HEK293T (cell line): ENCODE results near the gene NDOR1.

Experiments
- CTCF ChIA-PET: fragments of 350-600 bp; formaldehyde crosslinking; extraction: SDS; loops from one replicate; lab custom pipeline; 2021; ENCODE audit warnings: antibody characterized with exemption, inconsistent platforms; lab: Yijun Ruan, JAX
- POLR2A ChIA-PET: fragments of 350-600 bp; formaldehyde crosslinking; extraction: SDS; loops from one replicate; lab custom pipeline; 2020; ENCODE audit warnings: antibody characterized with exemption, inconsistent platforms; lab: Yijun Ruan, JAX
- DNase-seq: peaks from one replicate; pipeline ENCODE4 v3.0.0; 2012; ENCODE audit warnings: mixed read lengths; ENCODE audit errors: extremely low spot score
- ARNT ChIP-seq: fragments of 450-650 bp; IDR thresholded peaks from 2 replicates; pipeline ENCODE4 v1.6.1; 2017; ENCODE audit warnings: mild to moderate bottlenecking
- BHLHE40 ChIP-seq: fragments of 450-650 bp; IDR thresholded peaks from 2 replicates; pipeline ENCODE4 v1.6.1; 2016; ENCODE audit warnings: mild to moderate bottlenecking, moderate library complexity, borderline replicate concordance
- CTBP1 ChIP-seq: fragments of 450-650 bp; IDR thresholded peaks from 2 replicates; pipeline ENCODE4 v1.6.1; 2016; ENCODE audit warnings: borderline replicate concordance
- ELF4 ChIP-seq: fragments of 450-650 bp; IDR thresholded peaks from 2 replicates; pipeline ENCODE4 v1.6.1; 2017; ENCODE audit warnings: antibody characterized with exemption
- FOXA1 ChIP-seq: fragments of 450-650 bp; IDR thresholded peaks from 2 replicates; pipeline ENCODE4 v1.6.1; 2016; ENCODE audit warnings: mild to moderate bottlenecking
- FOXK2 ChIP-seq: fragments of 450-650 bp; IDR thresholded peaks from 2 replicates; pipeline ENCODE4 v1.6.1; 2016; ENCODE audit warnings: mild to moderate bottlenecking
- FOXM1 ChIP-seq: fragments of 450-650 bp; IDR thresholded peaks from 2 replicates; pipeline ENCODE4 v1.6.1; 2017; ENCODE audit warnings: mild to moderate bottlenecking, borderline replicate concordance
- HDGF ChIP-seq: fragments of 450-650 bp; IDR thresholded peaks from 2 replicates; pipeline ENCODE4 v1.6.1; 2017; ENCODE audit warnings: antibody characterized with exemption, borderline replicate concordance
- L3MBTL2 ChIP-seq: fragments of 450-650 bp; conservative IDR thresholded peaks from 2 replicates; pipeline ENCODE4 v1.6.1; 2016; ENCODE audit warnings: mild to moderate bottlenecking
- LEF1 ChIP-seq: fragments of 450-650 bp; IDR thresholded peaks from 2 replicates; pipeline ENCODE4 v1.6.1; 2017; ENCODE audit warnings: mild to moderate bottlenecking, borderline replicate concordance
- NFRKB ChIP-seq: fragments of 450-650 bp; IDR thresholded peaks from 2 replicates; pipeline ENCODE4 v1.6.1; 2016; ENCODE audit warnings: mild to moderate bottlenecking, moderate library complexity
- SP1 ChIP-seq: fragments of 450-650 bp; IDR thresholded peaks from 2 replicates; pipeline ENCODE4 v1.6.1; 2017
- SUZ12 ChIP-seq: fragments of 450-650 bp; IDR thresholded peaks from 2 replicates; pipeline ENCODE4 v1.6.1; 2016; ENCODE audit warnings: mild to moderate bottlenecking
- TARDBP ChIP-seq: fragments of 450-650 bp; IDR thresholded peaks from 2 replicates; pipeline ENCODE4 v1.6.1; 2016
- ZNF384 ChIP-seq: fragments of 450-650 bp; IDR thresholded peaks from 2 replicates; pipeline ENCODE4 v1.6.1; 2016
- TF ChIP-seq, protein P1 (sequence below): fragments of 450-650 bp; IDR thresholded peaks from 2 replicates; pipeline ENCODE4 v1.6.1; 2016

NDOR1 gene

DNA sequence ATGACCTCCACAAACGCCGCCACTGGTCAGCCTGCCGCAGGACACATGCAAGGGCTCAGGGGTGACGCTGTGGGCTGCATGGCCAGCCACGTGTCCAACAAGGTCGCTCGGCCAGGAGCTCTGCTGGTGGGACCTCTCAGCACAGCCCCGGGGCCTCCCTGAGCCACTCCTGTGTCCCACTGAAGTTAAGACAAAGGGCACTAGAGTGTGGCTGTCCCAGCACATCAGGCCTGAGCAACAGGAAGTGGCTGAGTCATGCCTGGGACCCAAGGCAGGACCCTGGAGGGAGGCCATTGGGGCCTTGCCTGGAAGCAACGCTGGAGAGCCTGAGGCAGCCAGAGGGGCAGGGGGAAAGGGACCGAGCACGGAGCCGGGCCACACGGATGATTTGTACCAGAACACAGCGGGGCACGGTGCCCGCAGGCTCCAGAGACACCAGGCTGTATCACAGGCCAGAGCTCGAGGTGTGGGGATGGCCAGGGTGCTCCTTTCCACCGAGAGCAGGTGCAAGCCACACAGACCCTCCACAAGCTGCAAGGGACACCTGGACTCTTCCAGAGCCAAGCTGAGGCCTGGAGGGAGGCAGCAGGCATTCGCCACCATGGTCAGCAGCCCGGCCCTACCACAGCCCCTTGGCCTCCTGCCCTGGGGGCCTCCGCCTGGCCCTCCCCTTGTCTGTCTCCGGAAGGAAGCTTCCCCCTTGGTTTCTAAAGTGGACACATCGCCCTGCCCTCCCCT is 27.1 kb upstream of the NDOR1 start:
- no peak for DNase-seq
- POLR2A ChIA-PET = interaction anchor here (0.7 to 1.3 kb wide), 3 partner anchors 10 to 49 kb away, joined by 3 to 4 read pairs (median 3); partner anchors contain the start of gene RNF208
- TF ChIP-seq ZNF384 (no peak), FOXK2 (no peak), FOXM1 (no peak), BHLHE40 (no peak), LEF1 (no peak), SUZ12 (no peak), TARDBP (no peak), ELF4 (no peak)
- CTCF ChIA-PET = no interaction called here

DNA sequence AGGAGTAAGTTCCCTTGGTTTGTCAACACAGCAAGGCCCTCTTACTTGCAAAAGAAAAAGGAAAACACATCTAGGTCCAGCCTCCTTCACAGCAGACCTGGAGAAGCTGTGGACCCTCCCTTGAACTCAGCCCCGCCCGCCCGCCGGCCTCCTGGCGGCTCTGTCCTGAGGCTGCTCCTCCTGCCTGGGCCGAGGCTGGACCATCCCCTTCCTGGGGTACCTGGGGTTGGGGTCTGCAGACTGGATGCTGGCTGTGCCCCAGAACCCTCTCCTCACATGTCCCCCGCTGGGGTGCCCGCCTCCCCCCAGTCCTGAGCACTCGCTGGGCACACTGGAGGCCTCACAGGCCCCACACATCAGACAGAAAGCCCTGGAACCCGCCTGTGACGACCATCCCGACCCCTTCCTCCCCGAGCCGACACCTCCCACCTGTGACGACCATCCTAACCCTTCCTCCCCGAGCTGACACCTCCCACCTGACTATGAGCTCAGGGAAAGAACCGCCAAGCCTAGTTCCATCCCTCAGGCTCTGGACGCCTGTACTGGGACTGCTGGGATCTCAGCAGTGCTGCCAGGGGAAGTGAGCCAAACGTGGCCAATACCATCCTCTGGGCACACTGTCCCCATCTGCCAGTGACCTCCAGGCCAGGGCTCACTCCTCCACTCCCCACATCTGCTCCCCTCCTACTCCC is 26.4 kb upstream of the NDOR1 start:
- no peak for TF ChIP-seq SUZ12
- no peak for TF ChIP-seq BHLHE40
- TF ChIP-seq ELF4 = no peak
- TF ChIP-seq FOXK2 = no peak
- no peak for TF ChIP-seq CTBP1
- TF ChIP-seq, protein P1, sequence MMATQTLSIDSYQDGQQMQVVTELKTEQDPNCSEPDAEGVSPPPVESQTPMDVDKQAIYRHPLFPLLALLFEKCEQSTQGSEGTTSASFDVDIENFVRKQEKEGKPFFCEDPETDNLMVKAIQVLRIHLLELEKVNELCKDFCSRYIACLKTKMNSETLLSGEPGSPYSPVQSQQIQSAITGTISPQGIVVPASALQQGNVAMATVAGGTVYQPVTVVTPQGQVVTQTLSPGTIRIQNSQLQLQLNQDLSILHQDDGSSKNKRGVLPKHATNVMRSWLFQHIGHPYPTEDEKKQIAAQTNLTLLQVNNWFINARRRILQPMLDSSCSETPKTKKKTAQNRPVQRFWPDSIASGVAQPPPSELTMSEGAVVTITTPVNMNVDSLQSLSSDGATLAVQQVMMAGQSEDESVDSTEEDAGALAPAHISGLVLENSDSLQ = no peak
- TF ChIP-seq LEF1 = no peak
- DNase-seq = no peak
- ChIA-PET POLR2A (interaction anchor here (0.7 to 1.3 kb wide), 3 partner anchors 10 to 49 kb away, joined by 3 to 4 read pairs (median 3); partner anchors contain the start of gene RNF208), CTCF (no interaction called here)

DNA sequence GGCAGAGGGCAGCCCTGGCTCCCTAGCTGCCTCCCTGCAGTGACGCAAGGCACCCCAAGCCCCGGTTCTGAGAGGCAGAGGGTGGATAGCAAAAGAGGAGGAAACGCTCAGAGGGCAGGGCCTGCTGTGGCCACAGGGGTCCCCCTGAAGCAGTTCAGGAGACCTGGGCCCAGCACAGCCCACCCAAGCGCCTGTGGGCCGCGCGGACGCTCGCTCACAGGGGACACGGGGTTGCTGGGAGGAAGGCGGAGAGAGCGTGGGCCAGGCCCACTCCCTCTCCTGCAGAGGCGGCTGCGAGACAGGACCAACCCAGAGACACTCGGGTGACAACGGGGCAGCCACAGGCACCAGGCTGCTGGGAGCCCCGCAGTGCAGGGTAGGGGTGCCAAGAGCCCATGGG is 25.7 kb upstream of the NDOR1 start:
- TF ChIP-seq FOXK2 (no peak), NFRKB (no peak), L3MBTL2 (no peak), SUZ12 (no peak), FOXM1 (no peak), ARNT (no peak), ELF4 (no peak), ZNF384 (no peak), HDGF (no peak), BHLHE40 (no peak)
- TF ChIP-seq, protein P1 = no peak
- POLR2A ChIA-PET = interaction anchor here (1.1 kb wide), 1 partner anchor 42 kb away, joined by 3 read pairs; the partner anchor contains the start of gene RNF208
- DNase-seq = no peak
- CTCF ChIA-PET = no interaction called here

DNA sequence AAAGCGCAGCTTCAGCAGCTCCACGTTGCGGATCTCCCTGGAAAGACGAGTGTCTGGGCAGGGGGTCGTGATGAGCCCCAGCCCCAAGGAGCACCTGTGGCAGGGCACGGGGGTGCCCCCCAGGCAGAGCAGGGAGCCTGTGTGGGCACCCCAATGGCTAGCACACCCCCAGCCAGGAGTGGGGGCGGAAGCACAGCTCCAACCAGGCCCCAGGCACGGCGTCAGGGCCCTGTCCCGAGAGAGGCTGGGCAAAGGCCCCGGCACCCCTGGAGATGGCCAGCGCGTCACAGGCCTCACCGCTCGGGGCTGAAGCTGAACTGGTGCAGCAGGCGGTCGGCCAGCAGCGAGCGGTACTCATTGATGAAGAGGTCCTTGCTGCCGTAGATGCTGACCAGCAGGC is 25.0 kb upstream of the NDOR1 start:
- DNase-seq = no peak
- CTCF ChIA-PET = no interaction called here
- TF ChIP-seq HDGF = no peak
- no peak for TF ChIP-seq SP1
- no peak for TF ChIP-seq ELF4
- TF ChIP-seq TARDBP = no peak
- TF ChIP-seq SUZ12 = no peak
- no peak for TF ChIP-seq NFRKB
- TF ChIP-seq LEF1 = no peak
- no peak for TF ChIP-seq FOXM1
- POLR2A ChIA-PET = no interaction called here

DNA sequence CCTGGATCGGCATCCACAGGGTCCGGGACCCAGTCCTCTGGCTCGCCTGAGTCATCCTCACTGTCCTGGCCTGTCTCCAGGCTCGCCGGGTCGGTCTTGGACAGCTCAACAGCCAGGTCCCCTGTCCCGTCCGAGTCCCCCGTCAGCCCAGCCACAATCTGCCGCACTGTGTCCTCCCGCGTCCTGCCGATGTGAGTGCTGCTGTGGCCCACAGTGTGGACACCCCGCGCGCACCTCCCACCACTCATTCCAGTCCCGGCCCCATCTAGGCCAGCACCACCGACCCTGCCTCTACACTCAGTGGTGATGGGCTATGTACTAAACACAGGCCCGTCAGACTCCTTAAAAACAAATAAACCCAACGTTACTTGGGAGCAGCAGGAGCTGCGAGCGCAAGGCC is 23.8 kb upstream of the NDOR1 start:
- DNase-seq = no peak
- no peak for TF ChIP-seq ZNF384
- POLR2A ChIA-PET = no interaction called here
- CTCF ChIA-PET = no interaction called here

DNA sequence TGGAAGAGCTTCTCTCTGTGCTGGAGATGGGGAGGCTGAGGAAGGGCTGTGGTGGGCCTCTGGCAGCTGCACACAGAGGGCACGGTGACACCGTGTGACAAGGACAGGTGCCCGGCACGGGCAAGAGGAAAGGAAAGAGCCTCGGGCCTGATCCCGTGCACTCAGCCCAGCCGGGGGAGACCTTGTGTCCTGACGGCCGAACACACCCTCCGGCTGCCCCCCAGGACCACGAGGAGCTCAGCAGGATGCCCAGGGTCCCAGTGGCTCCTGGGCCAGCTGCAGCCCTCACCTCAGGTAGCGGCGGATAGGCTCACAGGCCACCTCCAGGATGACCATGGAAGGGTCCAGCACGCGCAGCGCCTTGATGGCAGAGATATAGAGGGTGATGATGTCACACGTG is 22.7 kb upstream of the NDOR1 start:
- DNase-seq = no peak
- no peak for TF ChIP-seq SP1
- CTCF ChIA-PET = no interaction called here
- POLR2A ChIA-PET = no interaction called here

DNA sequence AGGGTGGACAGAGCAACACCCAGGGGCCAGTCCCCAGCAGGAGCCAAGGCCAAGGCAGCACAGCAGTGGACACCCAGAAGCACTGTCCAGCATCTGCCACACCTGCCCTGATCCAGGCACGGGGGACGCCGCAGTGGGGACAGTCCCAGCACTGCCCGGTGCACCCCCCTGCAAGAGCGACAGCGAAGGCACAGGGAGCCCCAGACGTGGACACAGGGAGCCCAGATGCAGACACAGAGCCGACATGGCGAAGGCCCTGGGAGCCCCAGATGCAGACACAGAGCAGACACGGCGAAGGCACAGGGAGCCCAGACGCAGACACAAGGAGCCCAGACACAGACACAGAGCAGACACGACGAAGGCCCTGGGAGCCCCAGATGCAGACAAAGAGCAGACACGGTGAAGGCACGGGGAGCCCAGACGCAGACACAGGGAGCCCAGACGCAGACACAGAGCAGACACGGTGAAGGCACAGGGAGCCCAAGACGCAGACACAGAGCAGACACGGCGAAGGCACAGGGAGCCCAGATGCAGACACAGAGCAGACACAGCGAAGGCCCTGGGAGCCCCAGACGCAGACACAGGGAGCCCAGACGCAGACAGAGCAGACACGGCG is 21.4 kb upstream of the NDOR1 start:
- ChIA-PET POLR2A (no interaction called here), CTCF (no interaction called here)
- no peak for DNase-seq
- TF ChIP-seq ZNF384 (no peak), LEF1 (no peak), FOXA1 (no peak), L3MBTL2 (no peak), BHLHE40 (no peak), FOXM1 (no peak), HDGF (no peak), SP1 (no peak), CTBP1 (no peak), NFRKB (no peak), SUZ12 (no peak), ARNT (no peak), FOXK2 (no peak), ELF4 (no peak), TARDBP (no peak)
- TF ChIP-seq, protein P1 = no peak
